WTC11 (cell line): ENCODE data around the gene RGS16. TPM values are rescaled to one million over a fixed set of nuclear protein-coding genes. Genes with fewer than 3 reads are reported as not detected.

ENCODE experiments used
- ATAC-seq: fragments of 200-7000 bp; cut with Tn5 transposase; 2 replicates; pipeline ENCODE4 v1.10.0; 2021; ENCODE audit warnings: mild to moderate bottlenecking, moderate library complexity
- CTCF ChIA-PET: fragments of 300-600 bp; sonication (Branson Sonifier 250); formaldehyde crosslinking; loops from one replicate; lab custom pipeline; 2021; ENCODE audit warnings: antibody characterized with exemption; lab: Charles Lee
- POLR2A ChIA-PET: fragments of 350-600 bp; sonication (Branson Sonifier 250); formaldehyde crosslinking; loops from one replicate; lab custom pipeline; 2021; ENCODE audit warnings: antibody characterized with exemption; lab: Charles Lee
- DNase-seq: peaks from one replicate; pipeline ENCODE4 v3.0.0; 2021; ENCODE audit warnings: low spot score
- H3K27ac Mint-ChIP-seq: 2 replicates; pipeline ENCODE4 v1.8.0; 2021; ENCODE audit warnings: mixed read lengths
- H3K27me3 Mint-ChIP-seq: 2 replicates; pipeline ENCODE4 v1.8.0; 2021; ENCODE audit warnings: low read depth, mild to moderate bottlenecking, moderate library complexity, mixed read lengths
- H3K36me3 Mint-ChIP-seq: 2 replicates; pipeline ENCODE4 v1.8.0; 2021; ENCODE audit warnings: mixed read lengths
- H3K4me1 Mint-ChIP-seq: 2 replicates; pipeline ENCODE4 v1.8.0; 2022; ENCODE audit warnings: mixed read lengths
- H3K4me3 Mint-ChIP-seq: 2 replicates; pipeline ENCODE4 v1.8.0; 2021; ENCODE audit warnings: mild to moderate bottlenecking, moderate library complexity, mixed read lengths
- H3K9me3 Mint-ChIP-seq: 2 replicates; pipeline ENCODE4 v1.8.0; 2021; ENCODE audit warnings: mixed read lengths
- AR ChIP-seq: fragments of 250-450 bp; sonication (Bioruptor Pico); IDR thresholded peaks from 2 replicates; pipeline ENCODE4 v1.9.0; 2021; ENCODE audit warnings: mild to moderate bottlenecking
- ATF3 ChIP-seq: sonication (generic); formaldehyde crosslinking; conservative IDR thresholded peaks from 2 replicates; pipeline ENCODE4 v1.8.1; 2022; ENCODE audit warnings: mild to moderate bottlenecking, missing genetic modification reagents
- CREM ChIP-seq: sonication (generic); formaldehyde crosslinking; IDR thresholded peaks from 2 replicates; pipeline ENCODE4 v1.8.1; 2022; ENCODE audit warnings: mild to moderate bottlenecking, missing genetic modification reagents, moderate library complexity
- E2F4 ChIP-seq: sonication (generic); formaldehyde crosslinking; IDR thresholded peaks from 2 replicates; pipeline ENCODE4 v1.8.1; 2022; ENCODE audit warnings: low read depth, mild to moderate bottlenecking, moderate library complexity, missing genetic modification reagents, borderline replicate concordance
- EMX1 ChIP-seq: fragments of 250-450 bp; sonication (Bioruptor Pico); IDR thresholded peaks from 2 replicates; pipeline ENCODE4 v1.8.0; 2021; ENCODE audit warnings: mild to moderate bottlenecking
- ESRRA ChIP-seq: sonication (generic); formaldehyde crosslinking; IDR thresholded peaks from 2 replicates; pipeline ENCODE4 v1.8.1; 2022; ENCODE audit warnings: mild to moderate bottlenecking, missing genetic modification reagents, borderline replicate concordance
- FOXK1 ChIP-seq: sonication (generic); formaldehyde crosslinking; IDR thresholded peaks from 2 replicates; pipeline ENCODE4 v1.8.0; 2022; ENCODE audit warnings: mild to moderate bottlenecking, moderate library complexity, missing genetic modification reagents
- IRF1 ChIP-seq: sonication (generic); formaldehyde crosslinking; IDR thresholded peaks from 2 replicates; pipeline ENCODE4 v1.8.0; 2023; ENCODE audit warnings: missing genetic modification reagents
- MXD4 ChIP-seq: fragments of 250-450 bp; sonication (Bioruptor Pico); IDR thresholded peaks from 2 replicates; pipeline ENCODE4 v1.8.0; 2021; ENCODE audit warnings: mild to moderate bottlenecking, moderate library complexity, borderline replicate concordance
- RELA ChIP-seq: sonication (generic); formaldehyde crosslinking; IDR thresholded peaks from 2 replicates; pipeline ENCODE4 v1.8.1; 2022; ENCODE audit warnings: missing genetic modification reagents, mild to moderate bottlenecking, borderline replicate concordance
- SP1 ChIP-seq: sonication (generic); formaldehyde crosslinking; conservative IDR thresholded peaks from 2 replicates; pipeline ENCODE4 v1.8.1; 2022; ENCODE audit warnings: missing genetic modification reagents
- TEAD1 ChIP-seq: sonication (generic); formaldehyde crosslinking; IDR thresholded peaks from 2 replicates; pipeline ENCODE4 v1.8.0; 2022; ENCODE audit warnings: mild to moderate bottlenecking, missing genetic modification reagents
- TP53 ChIP-seq: sonication (generic); formaldehyde crosslinking; IDR thresholded peaks from 2 replicates; pipeline ENCODE4 v1.8.1; 2023; ENCODE audit warnings: mild to moderate bottlenecking, missing genetic modification reagents
- ZBTB21 ChIP-seq: sonication (generic); formaldehyde crosslinking; IDR thresholded peaks from 2 replicates; pipeline ENCODE4 v1.8.1; 2023; ENCODE audit warnings: mild to moderate bottlenecking, missing genetic modification reagents, borderline replicate concordance
- ZBTB43 ChIP-seq: sonication (generic); formaldehyde crosslinking; IDR thresholded peaks from 2 replicates; pipeline ENCODE4 v1.8.1; 2023; ENCODE audit warnings: mild to moderate bottlenecking, missing genetic modification reagents
- ZNF138 ChIP-seq: sonication (generic); formaldehyde crosslinking; conservative IDR thresholded peaks from 2 replicates; pipeline ENCODE4 v1.8.1; 2022; ENCODE audit warnings: mild to moderate bottlenecking, moderate library complexity, missing genetic modification reagents
- ZNF219 ChIP-seq: sonication (generic); formaldehyde crosslinking; IDR thresholded peaks from 2 replicates; pipeline ENCODE4 v1.8.0; 2023; ENCODE audit warnings: missing genetic modification reagents, mild to moderate bottlenecking, borderline replicate concordance
- ZNF317 ChIP-seq: sonication (generic); formaldehyde crosslinking; IDR thresholded peaks from 2 replicates; pipeline ENCODE4 v1.8.1; 2023; ENCODE audit warnings: low read depth, mild to moderate bottlenecking, moderate library complexity, missing genetic modification reagents, borderline replicate concordance
- ZNF396 ChIP-seq: fragments of 250-450 bp; sonication (Bioruptor Pico); IDR thresholded peaks from 2 replicates; pipeline ENCODE4 v1.8.0; 2021; ENCODE audit warnings: mild to moderate bottlenecking, moderate library complexity, borderline replicate concordance
- ZNF425 ChIP-seq: fragments of 250-450 bp; sonication (Bioruptor Pico); conservative IDR thresholded peaks from 2 replicates; pipeline ENCODE4 v1.9.0; 2021; ENCODE audit warnings: mild to moderate bottlenecking
- ZNF532 ChIP-seq: fragments of 250-450 bp; sonication (Bioruptor Pico); IDR thresholded peaks from 2 replicates; pipeline ENCODE4 v1.9.0; 2021; ENCODE audit warnings: mild to moderate bottlenecking, borderline replicate concordance
- ZSCAN18 ChIP-seq: fragments of 250-450 bp; sonication (Bioruptor Pico); IDR thresholded peaks from 2 replicates; pipeline ENCODE4 v2.1.2; 2022; ENCODE audit warnings: mild to moderate bottlenecking, moderate library complexity
- total RNA-seq: library from RNA; stranded (reverse); gene quantifications from 3 replicates; pipeline ENCODE4 v1.2.3, GENCODE V29; 2021

The RGS16 gene
- total RNA-seq, 1 experiment from 2014 or later, result 17.8 TPM

GRCh38 chr1:182586380-182586779, 17.8 kb downstream of the RGS16 start (continued):
- TF ChIP-seq CREM (CRISPR knock-in tag) (no peak), ZNF396 (CRISPR knock-in tag) (no peak), ZNF532 (no peak), ZBTB21 (CRISPR knock-in tag) (no peak), ZNF219 (CRISPR knock-in tag) (no peak), ZBTB43 (CRISPR knock-in tag) (no peak), ZNF138 (no peak)

GRCh38 chr1:182584746-182585145, 19.4 kb downstream of the RGS16 start:
- ChIA-PET POLR2A (no interaction called here), CTCF (no interaction called here)
- Mint-ChIP-seq H3K4me1 (peaks cover 14% of the 10 kb centered on the region), H3K36me3 (no peaks in the 10 kb centered on the region), H3K9me3 (peaks cover 11% of the 10 kb centered on the region), H3K4me3 (no peak overlapping the region), H3K27me3 (peaks cover 3% of the 10 kb centered on the region; the same call in 1 of the 2 replicates), H3K27ac (no peak overlapping the region)
- no peak for TF ChIP-seq RELA (CRISPR knock-in tag)
- no peak for TF ChIP-seq MXD4 (CRISPR knock-in tag)
- TF ChIP-seq E2F4 (CRISPR knock-in tag), result no peak
- no peak for TF ChIP-seq ATF3 (CRISPR knock-in tag)
- no peak for TF ChIP-seq TP53 (CRISPR knock-in tag)
- TF ChIP-seq ZSCAN18 (CRISPR knock-in tag), result no peak
- TF ChIP-seq SP1, result no peak
- no peak for TF ChIP-seq TEAD1
- TF ChIP-seq AR (CRISPR knock-in tag), result no peak
- no peak for TF ChIP-seq IRF1 (CRISPR knock-in tag)
- TF ChIP-seq FOXK1, result no peak
- no peak for TF ChIP-seq ESRRA
- TF ChIP-seq EMX1 (CRISPR knock-in tag), result no peak
- no peak for TF ChIP-seq ZNF317
- TF ChIP-seq ZNF425 (CRISPR knock-in tag), result no peak
- DNase-seq, result no peak
- ATAC-seq, result no peak
